ENCODE data around the gene CDHR5.

DNA sequence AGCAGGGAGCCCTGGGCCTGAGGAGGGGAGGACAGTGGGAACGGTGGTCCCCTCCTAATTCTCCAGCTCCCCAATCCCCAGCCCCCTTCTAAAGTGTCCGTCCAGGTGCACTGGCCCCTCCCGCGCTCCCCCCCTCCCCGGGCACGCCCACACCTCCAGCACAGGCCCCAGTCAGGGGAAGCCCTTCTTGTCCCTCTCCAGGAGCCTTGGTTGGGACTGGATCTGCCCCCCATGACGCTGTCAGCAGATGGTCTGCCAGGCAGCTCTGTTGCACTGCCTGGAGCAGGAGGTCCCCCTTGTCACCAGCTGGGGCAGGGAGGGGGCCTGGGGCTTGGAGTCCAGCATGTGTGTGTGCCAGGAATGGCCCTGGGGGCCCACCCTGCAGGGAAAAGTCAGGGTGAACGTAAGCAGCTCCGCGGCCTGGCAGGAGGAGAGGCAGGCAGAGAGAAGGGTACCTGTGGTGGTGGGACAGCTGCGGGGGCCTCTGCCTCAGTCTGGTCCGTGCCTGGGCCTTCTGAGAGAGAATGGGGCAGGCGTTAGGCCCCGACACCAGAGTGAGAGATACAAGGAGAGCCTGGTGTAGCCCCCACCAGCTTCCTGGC, 10.6 kb downstream of the CDHR5 start:
- TF ChIP-seq, protein P1, sequence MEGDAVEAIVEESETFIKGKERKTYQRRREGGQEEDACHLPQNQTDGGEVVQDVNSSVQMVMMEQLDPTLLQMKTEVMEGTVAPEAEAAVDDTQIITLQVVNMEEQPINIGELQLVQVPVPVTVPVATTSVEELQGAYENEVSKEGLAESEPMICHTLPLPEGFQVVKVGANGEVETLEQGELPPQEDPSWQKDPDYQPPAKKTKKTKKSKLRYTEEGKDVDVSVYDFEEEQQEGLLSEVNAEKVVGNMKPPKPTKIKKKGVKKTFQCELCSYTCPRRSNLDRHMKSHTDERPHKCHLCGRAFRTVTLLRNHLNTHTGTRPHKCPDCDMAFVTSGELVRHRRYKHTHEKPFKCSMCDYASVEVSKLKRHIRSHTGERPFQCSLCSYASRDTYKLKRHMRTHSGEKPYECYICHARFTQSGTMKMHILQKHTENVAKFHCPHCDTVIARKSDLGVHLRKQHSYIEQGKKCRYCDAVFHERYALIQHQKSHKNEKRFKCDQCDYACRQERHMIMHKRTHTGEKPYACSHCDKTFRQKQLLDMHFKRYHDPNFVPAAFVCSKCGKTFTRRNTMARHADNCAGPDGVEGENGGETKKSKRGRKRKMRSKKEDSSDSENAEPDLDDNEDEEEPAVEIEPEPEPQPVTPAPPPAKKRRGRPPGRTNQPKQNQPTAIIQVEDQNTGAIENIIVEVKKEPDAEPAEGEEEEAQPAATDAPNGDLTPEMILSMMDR (IDR thresholded peaks at IDR 0.05): no peak
- TF ChIP-seq POLR2A (IDR thresholded peaks at IDR 0.05): no peak
